ENCODE measurements around the gene BRF1.

BRF1 gene

DNA sequence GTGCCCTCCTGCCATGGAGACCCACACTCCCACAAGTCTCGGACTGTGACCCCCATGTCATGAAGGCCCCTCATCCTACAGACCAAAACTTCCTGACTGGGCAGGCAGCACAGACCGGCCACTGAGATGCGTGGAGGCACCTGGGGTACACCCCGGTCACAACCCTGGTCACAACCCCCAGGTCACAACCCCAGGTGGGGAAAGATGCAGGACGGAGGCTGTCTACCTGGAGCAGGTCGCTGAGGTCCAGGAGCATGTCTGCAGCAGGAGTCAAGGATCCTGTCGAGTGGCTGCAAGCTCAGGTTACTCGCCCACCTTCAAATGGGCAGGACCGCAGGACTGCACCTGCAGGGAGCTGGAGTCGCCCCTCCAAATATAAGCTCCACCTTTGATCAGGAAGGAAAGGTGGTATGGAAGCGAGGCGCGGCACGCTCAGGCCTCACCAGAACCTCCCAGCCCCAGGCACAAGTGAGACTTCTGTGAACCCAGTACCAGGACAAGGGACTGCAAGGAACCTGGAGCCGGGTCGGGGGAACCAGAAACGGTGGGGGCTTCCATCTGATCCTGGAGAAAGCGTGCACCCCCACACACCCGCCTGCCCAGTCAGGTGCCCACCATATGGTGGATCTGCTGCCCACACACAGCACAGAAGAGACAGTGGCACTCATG, 44.4 kb downstream of the BRF1 start:
- Histone ChIP-seq H3F3A (ENCODE audit: control insufficient read depth, insufficient read depth) (peaks cover 8% of the 10 kb centered on the region; the same call in 1 of the 2 replicates), H3K9me2 (replicated peaks; ENCODE audit: control insufficient read depth, low read length) (no peaks in the 10 kb centered on the region), H3K36me3 (ENCODE audit: control insufficient read depth, low read length) (peaks cover 2% of the 10 kb centered on the region; the same call in 1 of the 2 replicates), H4K20me1 (ENCODE audit: control insufficient read depth, insufficient read depth, low read depth, low read length) (no peaks in the 10 kb centered on the region; the same call in 1 of the 2 replicates), H3K79me2 (ENCODE audit: control insufficient read depth, low read length) (no peaks in the 10 kb centered on the region), H3K27me3 (ENCODE audit: control insufficient read depth, low read length) (no peaks in the 10 kb centered on the region), H3K4me3 (ENCODE audit: low read length) (no peak overlapping the region), H3K9me3 (ENCODE audit: control insufficient read depth, insufficient read depth, low read length) (no peaks in the 10 kb centered on the region), H3K4me2 (ENCODE audit: low read length) (0 out of 2 replicates have a peak overlapping the region, but pooled peaks have one; percentile 9), H3K4me1 (ENCODE audit: control insufficient read depth, low read length) (peaks cover 57% of the 10 kb centered on the region), H3K27ac (ENCODE audit: low read depth, low read length) (no peak overlapping the region)
- TF ChIP-seq, protein P1, sequence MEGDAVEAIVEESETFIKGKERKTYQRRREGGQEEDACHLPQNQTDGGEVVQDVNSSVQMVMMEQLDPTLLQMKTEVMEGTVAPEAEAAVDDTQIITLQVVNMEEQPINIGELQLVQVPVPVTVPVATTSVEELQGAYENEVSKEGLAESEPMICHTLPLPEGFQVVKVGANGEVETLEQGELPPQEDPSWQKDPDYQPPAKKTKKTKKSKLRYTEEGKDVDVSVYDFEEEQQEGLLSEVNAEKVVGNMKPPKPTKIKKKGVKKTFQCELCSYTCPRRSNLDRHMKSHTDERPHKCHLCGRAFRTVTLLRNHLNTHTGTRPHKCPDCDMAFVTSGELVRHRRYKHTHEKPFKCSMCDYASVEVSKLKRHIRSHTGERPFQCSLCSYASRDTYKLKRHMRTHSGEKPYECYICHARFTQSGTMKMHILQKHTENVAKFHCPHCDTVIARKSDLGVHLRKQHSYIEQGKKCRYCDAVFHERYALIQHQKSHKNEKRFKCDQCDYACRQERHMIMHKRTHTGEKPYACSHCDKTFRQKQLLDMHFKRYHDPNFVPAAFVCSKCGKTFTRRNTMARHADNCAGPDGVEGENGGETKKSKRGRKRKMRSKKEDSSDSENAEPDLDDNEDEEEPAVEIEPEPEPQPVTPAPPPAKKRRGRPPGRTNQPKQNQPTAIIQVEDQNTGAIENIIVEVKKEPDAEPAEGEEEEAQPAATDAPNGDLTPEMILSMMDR (IDR thresholded peaks at IDR 0.05; ENCODE audit: low read depth, low read length, poor library complexity, severe bottlenecking), result no peak
- TF ChIP-seq EZH2phosphoT487 (IDR thresholded peaks at IDR 0.05; ENCODE audit: borderline replicate concordance, low read length), result no peak

DNA sequence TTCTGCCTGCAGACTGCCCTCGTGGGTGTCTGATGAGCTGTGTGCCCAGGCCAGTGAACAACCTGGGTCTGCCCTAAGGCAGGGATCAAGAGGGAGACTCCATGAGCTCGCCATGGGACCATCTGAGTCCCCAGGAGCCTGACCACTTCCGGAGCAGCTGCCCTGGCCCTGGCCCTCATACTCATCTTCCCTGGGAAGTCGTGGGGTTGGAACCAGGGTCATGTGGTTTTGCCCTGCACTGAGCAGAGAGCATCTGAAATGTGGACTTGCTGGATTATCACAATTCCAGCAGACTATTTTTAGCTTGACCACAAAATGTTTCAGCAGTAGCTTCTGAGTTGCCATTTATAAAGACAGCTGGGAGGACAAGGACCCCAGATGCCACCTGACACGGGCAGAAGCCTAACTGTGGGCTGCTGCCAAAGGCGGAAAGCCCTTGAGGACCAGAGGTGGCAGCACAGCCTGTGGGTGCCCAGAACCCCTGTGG, 45.7 kb downstream of the BRF1 start:
- Histone ChIP-seq H3K27me3 (ENCODE audit: control insufficient read depth, low read length) (no peaks in the 10 kb centered on the region), H3K4me2 (ENCODE audit: low read length) (peak overlapping the region; percentile 64), H3K9me3 (ENCODE audit: control insufficient read depth, insufficient read depth, low read length) (no peaks in the 10 kb centered on the region), H3K36me3 (ENCODE audit: control insufficient read depth, low read length) (peaks cover 14% of the 10 kb centered on the region), H3K4me3 (ENCODE audit: low read length) (peak overlapping the region; percentile 38), H3K4me1 (ENCODE audit: control insufficient read depth, low read length) (peaks cover 70% of the 10 kb centered on the region), H3K79me2 (ENCODE audit: control insufficient read depth, low read length) (peaks cover 2% of the 10 kb centered on the region; the same call in 1 of the 2 replicates), H4K20me1 (ENCODE audit: control insufficient read depth, insufficient read depth, low read depth, low read length) (no peaks in the 10 kb centered on the region; the same call in 1 of the 2 replicates), H3K9me2 (replicated peaks; ENCODE audit: control insufficient read depth, low read length) (no peaks in the 10 kb centered on the region), H3K27ac (ENCODE audit: low read depth, low read length) (peak overlapping the region; percentile 23; the same call in 1 of the 2 replicates), H3F3A (ENCODE audit: control insufficient read depth, insufficient read depth) (peaks cover 8% of the 10 kb centered on the region; the same call in 1 of the 2 replicates)
- TF ChIP-seq, protein P1 (IDR thresholded peaks at IDR 0.05; ENCODE audit: low read depth, low read length, poor library complexity, severe bottlenecking), result no peak
- no peak for TF ChIP-seq EZH2phosphoT487 (IDR thresholded peaks at IDR 0.05; ENCODE audit: borderline replicate concordance, low read length)

GRCh38 chr14:105253329-105253682, 47.5 kb downstream of the BRF1 start:
- H3K79me2 ChIP-seq (ENCODE audit: control insufficient read depth, low read length), result peaks cover 12% of the 10 kb centered on the region
- H3K4me3 ChIP-seq (ENCODE audit: low read length), result no peak overlapping the region
- H3K27me3 ChIP-seq (ENCODE audit: control insufficient read depth, low read length), result no peaks in the 10 kb centered on the region
- no peaks in the 10 kb centered on the region for H3K9me3 ChIP-seq (ENCODE audit: control insufficient read depth, insufficient read depth, low read length)
- no peaks in the 10 kb centered on the region for H3K9me2 ChIP-seq (replicated peaks; ENCODE audit: control insufficient read depth, low read length)
- TF ChIP-seq EZH2phosphoT487 (IDR thresholded peaks at IDR 0.05; ENCODE audit: borderline replicate concordance, low read length), result no peak
- TF ChIP-seq, protein P1 (IDR thresholded peaks at IDR 0.05; ENCODE audit: low read depth, low read length, poor library complexity, severe bottlenecking), result no peak
- no peak overlapping the region for H3K27ac ChIP-seq (ENCODE audit: low read depth, low read length)
- H3K4me1 ChIP-seq (ENCODE audit: control insufficient read depth, low read length), result peaks cover 60% of the 10 kb centered on the region
- H4K20me1 ChIP-seq (ENCODE audit: control insufficient read depth, insufficient read depth, low read depth, low read length), result no peaks in the 10 kb centered on the region; the same call in 1 of the 2 replicates
- H3K4me2 ChIP-seq (ENCODE audit: low read length), result no peak overlapping the region
- H3F3A ChIP-seq (ENCODE audit: control insufficient read depth, insufficient read depth), result peaks cover 6% of the 10 kb centered on the region; the same call in 1 of the 2 replicates
- H3K36me3 ChIP-seq (ENCODE audit: control insufficient read depth, low read length), result peaks cover 20% of the 10 kb centered on the region

Data from DOHH2 (cell line).